Stimulated activated CD8-positive, alpha-beta memory T cell treated with anti-CD3 and anti-CD28 coated beads, Interleukin-4, amount 100 ng/mL, for 4 hours (primary cell): ENCODE data around the gene KCNQ4.

Experiments
- DNase-seq, 2 donors: peaks; one replicate each; pipeline ENCODE4 v3.0.0-alpha.2; 2020; ENCODE audit warnings: low read depth in 2 of 2, low spot score in 1 of 2

The KCNQ4 gene

DNA sequence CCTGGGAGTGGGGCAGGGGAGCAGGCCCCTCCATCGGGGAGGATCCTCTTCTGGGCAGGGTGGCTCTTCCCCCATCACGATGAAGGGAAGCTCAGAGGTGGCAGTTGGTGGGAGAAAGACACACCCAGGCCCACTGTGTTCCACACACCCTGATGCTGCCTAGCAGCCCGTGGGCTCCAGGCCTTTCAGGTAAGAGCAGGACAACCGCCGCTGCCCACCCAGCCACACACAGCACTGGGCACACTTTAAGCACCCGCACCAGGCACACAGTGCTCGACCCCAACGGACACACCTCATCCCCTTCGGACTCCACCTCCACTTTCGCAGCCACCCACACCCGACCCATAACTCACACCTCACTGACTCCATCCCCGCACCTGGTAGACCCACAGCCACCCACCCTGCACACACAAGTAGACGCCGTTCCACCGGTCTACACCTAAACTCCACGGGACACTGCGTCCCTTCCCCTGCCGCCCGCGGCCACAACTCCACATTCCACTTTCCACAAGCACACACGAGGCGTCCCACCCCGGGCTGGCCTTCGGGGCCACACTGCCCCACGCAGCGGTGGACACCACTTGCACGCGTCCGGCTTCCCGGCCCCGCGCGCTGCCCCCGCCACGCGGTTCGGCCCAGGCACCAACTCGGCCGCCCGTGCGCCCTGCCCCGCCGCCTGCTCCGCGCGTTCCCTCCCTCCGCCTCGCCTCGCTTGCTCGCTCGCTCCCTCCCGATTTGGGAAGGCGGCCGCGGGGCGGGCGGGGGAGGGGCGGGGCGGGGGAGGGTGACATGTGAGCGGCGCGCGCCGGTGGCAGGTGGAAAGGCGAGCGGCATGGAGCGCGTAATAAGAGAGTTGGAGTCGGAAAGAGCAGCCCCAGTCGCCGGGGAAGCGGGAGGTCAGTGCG, at the start of gene KCNQ4:
Gene KCNQ4 (plus strand): TSS at position 787 of the 905 bp plus-strand sequence. CDS start 307 bp downstream, outside the sequence.
- DNase-seq = no peak

DNA sequence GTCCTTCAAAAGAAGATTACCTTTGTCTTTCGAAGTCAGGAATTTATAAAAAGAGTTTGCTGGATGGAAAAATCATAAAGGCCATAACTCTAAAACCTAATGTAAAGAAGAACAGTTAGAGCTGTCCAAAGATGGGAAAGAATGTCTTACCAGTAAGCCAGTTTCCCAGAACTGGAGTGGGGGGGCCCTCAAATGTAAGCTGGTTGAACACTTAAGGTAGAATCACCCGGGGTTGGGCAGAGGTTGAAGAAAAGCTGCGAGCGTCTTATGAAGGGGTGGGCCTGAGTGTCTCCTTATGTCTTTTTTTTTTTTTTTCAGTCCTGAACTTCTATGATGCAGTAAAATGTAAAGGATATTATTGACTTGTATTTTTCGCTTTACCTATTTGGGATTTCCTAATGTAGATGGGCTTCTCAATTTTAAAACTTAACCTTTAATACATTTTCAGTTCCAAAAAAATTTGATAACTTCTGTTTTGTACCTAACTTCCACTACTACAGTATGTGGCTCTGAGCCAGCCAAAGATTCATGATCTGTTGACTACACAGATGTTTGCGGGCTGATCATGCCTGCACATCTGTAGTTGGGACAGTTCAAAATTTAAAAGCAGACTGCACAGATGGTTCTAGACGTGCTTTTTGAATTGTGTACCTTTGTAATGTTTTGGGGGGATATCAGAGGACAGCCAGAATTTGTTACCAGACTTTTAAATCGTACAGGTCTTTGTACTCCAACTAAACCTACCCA, 48.5 kb upstream of the KCNQ4 start:
- no peak for DNase-seq

DNA sequence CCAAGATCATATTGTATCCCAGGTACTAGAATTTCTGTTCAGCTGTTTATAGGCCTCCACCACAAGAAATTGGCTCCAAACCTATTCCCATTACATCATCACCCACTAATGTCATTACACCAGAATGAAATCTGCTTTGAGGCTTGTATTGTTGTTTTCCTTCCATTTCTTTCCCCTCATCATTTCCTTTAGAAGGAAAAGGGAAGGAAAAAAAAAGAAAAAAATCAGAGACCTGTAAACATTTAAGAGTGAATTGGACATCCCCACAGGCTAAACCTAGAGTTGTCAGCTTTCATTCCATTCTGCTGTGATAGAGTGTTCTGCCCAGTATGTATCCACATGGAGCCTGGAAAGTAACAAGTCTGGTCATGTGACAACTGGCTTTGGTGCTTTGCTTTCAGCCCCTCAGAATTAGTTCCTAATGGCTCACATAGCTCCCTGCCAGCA, 47.5 kb upstream of the KCNQ4 start:
- no peak for DNase-seq

DNA sequence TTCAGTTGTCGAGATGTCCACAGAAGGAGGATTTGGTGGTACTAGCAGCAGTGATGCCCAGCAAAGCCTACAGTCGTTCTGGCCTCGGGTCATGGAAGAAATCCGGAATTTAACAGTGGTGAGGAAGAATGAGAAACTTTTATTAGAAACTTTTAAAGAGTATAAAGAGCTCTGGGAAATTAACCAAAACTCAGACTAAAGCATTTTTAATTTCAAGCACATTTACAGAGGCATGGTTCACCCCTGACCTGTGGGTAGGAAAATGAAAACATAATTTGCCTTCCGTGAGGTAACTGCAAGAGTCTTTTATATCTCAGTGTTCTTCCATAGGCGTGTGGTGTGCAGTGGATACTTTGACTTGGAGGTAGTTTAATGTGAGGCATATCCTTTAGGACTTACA, 44.8 kb upstream of the KCNQ4 start:
- no peak for DNase-seq

DNA sequence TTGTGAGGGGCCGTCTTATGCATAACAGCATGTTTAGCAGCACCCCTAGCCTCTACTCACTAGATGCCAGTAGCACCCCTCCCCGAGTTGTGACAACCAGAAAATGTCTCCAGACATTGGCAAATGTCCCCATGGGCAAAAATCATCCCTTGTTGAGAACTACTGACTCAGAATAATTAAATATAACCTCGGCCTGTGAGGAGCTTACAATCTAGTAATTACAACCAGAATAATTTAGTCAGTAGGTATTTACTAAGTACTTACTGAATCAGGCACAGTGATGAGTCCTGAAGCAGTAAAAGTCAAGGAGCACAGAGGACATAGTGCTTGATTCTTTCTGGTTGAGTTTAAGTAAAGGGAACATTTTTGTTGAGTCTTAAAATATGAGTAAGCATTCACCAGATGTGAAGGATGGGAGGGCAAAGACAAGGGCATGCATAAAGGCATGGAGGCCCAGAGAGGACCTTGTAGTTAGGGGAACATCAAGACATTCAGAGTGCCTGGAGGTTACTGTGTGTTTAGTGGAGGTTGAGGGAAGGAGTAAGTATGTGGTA, 44.1 kb upstream of the KCNQ4 start:
- DNase-seq = no peak

DNA sequence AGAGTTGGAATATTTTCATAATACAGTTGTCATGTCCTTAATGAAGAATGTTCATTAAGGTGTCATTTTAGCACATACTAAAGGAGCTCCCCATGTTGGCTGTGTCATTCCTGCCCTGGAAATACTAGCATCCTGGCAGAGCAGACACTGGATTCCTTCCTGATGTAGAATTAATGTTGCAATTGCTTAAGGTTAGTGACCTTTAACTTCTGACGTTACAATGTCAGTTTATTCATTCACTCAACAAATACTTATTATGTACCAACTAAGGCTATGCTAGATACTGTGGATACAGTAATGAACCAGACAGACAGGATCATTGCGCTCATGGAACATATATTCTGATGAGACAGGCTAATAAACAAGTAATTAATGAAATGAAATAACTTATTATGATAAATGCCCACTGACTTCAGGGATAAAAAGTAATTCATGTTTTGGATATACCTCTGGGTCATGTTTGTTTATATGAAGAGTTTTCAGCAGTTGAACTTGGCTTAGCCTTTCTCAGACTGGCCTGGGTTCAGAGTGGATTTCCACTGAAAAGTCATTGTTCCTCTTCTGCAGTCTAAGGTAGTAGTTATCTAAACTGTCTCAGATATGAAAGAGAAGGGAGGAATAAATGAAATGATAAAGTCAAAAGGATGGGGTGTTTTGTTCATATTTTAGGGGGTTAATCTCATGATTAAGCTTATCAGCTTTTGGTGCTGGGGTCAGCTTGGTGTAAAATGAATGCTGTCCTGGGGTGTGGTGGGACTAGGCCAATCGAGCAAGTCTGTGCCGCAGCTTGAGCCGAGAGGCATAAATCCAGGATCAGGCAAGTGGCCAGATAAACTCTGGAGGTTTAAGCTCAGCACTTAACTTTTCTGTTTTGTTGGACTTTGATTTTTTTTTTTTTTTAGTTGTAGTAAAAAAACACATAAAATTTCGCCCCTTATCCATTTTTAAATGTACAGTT, 43.3 kb upstream of the KCNQ4 start:
- no peak for DNase-seq

DNA sequence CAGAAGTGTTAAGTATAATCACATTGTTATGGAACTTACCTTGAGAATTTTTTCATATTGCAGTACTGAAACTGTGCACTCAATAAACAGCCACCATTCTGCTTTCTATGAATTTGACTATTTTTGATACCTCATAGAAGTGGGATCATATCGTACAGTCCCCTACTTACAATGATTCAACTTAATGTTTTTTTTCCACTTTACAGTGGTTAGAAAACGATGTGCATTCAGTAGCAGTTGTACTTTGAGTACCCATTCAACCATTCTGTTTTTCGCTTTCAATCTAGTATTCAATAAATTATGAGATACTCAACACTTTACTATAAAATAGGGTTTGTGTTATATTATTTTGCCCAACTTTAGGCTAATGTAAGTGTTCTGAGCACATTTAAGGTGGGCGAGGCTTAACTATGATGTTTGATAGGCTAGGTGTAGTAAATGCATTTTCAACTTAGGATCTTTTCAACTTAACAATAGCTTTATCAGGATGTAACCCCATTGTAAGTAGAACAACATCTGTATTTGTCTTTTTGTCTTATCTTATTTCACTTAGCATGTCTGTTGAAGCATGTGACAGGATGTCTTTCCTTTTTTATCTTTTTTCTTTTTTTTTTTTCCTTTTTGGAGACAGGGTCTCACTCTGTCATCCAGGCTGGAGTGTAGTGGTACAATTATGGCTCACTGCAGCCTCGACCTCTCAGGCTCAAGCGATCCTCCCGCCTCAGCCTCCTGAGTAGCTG, 42.4 kb upstream of the KCNQ4 start:
- DNase-seq = no peak

DNA sequence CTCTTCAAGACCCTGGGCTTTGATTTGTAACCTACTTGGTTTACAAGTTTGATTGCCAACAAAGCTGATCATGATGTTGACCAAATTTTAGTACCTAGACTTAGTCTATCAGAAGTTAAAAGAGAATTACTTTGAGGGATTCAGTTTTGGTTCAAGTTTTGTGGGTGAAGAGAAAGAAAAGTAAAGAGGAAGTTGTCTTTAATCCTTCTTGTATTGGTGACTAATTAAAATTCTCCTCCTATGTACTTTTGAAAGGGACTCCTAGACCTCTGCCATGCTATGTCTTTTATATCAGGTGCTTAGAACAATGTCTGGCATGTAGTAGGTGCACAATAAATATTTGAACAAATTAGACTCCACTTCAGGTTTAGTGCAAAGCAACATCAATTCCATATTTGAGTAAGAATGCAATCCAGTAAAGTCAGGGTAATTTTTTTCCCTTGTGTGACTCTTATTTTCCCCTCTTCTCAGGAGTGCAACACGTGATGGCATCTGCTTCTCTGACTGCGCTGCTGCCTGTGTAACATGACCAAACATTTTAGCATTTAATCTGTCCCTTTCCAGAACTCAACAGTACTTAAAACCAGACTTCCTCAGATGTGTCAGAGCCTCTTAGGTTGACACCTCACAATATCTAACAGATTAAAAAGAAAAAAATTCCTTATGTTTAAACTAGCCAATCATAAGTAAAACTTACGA, 41.1 kb upstream of the KCNQ4 start:
- no peak for DNase-seq

DNA sequence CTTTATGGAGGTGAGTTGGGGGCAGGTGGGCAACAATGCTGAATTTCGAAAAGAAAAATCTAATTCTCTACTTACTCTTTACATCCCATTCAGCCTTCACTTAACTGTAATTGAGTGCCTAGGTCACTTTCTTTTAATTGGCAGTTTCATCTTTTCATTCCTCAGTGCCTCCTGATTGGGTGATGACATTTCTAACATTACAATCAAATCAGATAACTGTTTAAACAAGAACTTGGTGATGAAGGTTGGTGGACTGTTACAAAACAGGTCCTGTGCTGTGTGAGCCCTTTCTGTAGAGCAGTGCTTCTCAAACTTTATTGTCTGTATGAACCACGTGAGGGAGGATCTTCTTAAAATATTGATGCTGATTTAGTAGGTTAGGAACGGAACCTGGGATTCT, 40.1 kb upstream of the KCNQ4 start:
- no peak for DNase-seq

DNA sequence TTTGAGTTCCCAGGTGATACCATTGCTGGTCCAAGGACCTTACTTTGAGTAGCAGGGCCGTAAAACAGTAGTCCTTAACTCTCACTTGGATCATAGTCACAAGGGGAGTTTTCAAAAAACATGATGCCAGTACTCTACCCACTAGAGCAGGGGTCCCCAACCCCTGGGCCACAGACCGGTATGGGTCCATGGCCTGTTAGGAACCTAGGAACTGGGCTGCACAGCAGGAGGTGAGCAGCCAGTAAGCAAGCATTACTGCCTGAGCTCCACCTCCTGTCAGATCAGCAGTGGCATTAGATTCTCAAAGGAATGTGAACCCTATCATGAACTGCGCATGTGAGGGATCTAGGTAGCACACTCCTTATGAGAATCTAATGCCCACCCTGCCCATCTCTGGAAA, 39.7 kb upstream of the KCNQ4 start:
- no peak for DNase-seq

DNA sequence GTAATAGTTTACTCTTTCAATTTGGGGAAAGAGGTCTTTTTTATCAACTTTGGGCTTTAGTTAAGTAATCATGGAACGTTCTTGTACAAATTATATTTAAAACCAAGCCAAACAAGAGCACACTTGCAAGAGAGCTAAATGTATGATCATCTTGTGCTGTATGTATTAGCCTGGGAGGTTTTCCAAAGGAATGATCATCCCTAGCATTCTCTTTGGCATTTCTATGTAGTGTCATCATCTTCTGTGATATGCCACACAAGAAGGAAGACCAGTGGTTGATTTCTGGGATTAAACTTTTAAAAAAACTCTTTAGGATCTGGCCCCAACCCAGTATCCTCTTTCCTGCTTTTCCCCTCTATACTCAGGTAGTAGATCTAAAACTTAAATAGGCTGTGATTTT, 38.4 kb upstream of the KCNQ4 start:
- no peak for DNase-seq

DNA sequence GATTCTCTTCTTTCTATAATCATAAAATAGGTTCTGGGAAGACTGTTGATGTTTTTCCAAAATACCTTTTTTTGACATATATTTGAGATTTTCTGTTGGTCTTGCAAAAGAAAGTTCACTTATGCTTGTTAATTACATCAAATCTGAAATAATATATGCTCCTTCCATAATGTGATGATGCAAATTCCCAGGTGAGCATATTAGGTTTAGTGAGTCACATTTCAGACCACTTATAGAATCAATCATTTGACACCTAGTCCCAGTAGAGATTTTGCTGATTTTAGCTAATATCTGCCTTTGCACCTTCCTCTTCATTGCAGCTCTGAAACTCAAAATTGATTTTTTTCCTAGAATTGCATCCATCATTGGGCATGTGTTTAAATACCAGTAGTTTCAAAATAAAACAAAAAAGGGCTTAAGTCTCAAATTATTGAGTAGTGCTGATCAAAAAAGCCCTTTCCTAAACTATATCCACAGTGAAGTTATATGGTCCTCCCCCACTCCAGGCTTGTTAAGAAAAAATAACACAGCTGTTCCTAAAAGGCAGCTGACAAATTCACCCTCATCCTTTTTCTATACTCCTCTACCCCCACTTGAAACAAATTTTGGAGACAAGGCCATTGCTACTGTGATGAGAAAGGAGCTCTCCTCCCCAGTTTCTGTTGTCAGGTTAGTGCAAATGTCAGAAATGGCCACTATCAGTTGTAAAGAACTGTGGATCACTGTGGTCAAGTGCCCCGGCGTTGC, 37.1 kb upstream of the KCNQ4 start:
- no peak for DNase-seq

DNA sequence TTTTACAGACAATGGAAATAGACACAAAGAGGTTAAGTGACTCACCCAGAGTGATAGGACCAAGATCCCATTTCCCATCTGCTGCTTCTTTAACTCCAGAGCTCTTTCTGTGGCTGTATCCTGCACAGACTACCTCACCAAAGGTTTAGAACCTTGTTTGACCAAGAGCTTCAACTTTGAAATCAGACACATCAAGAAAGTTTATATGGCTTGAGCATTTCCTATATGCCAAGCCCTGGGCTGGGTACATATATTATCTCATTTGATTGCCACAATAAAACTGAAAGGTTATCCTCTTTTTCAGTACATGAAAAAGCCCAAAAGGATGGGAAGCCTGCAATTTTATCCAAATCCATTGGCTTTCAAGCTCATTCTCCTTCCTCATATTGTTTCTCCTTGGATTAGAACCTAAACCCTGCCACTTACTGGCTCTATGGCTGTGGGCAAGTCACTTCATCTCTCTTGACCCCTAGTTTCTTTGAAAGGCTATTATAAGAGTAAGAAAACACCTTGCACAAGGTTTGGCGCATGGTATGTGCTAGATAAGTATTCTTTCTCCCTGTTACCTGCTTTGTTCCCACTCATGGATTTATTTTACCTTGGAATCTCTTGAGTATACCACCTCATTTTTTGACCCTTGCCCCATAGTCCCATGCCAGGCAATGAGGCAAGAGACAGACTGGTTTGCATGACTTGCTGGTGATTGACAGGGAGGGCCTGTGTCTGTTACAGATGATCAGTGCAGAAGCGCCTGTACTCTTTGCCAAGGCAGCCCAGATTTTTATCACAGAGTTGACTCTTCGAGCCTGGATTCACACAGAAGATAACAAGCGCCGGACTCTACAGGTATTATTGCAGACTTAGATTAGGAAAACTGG, 34.5 kb upstream of the KCNQ4 start:
- DNase-seq = no peak

DNA sequence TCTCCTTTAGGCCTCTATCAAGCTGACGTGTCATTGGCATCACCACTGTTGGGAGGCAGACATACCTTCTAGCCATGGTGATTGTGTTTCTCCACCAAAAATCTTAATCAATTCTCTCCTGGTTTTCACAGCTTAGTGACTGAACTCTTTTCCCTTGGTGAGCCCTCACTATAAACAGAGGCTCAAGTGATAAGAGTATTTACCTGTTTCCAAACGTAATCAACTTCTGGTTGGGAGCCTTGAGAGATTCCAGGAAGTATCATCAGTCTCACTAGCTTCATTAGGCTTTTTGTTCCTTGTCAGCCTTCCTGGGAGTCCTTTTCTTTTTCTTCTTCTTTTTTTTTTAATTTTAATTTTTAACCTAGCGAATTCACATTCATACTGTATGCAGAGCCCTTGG, 33.8 kb upstream of the KCNQ4 start:
- DNase-seq = no peak

DNA sequence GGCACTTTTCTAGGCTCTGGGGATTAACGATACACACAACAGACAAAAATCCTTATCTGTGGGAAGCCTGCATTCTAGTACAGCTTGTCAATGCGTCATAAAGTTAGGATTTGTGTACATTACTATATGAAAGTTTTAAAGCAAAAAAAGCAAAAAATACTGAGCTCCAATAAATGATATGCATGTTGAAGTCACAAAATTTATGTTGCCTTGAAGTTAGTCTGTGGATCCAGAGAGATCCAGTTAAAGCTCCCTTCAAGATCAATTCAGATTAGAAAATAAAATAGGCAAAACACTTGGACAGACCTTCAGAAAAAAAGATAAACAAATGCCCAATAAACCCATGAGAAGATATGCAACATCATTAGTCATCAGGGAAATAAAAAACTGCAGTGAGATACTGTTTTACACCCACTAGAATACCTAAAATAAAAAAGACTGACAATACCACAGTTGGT, 33.1 kb upstream of the KCNQ4 start:
- DNase-seq = no peak

DNA sequence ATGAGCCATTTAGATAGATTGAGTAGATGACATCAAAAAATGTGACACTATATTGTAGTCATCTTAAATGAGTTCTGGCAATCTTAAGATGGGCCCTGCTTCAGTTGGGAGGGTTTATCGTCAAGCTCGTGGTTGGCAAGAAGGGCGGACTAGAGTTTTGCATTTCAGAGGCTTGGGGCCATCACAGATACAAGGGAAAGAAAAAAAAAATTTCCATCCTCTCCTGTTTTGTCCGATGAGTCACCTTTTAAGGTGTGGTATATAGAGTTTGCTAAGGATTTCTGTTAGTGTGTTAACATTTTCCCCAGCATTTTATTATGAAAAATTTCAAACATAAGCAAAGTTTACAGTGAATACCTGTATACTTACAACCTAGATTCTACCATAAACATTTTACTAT, 31.8 kb upstream of the KCNQ4 start:
- no peak for DNase-seq

DNA sequence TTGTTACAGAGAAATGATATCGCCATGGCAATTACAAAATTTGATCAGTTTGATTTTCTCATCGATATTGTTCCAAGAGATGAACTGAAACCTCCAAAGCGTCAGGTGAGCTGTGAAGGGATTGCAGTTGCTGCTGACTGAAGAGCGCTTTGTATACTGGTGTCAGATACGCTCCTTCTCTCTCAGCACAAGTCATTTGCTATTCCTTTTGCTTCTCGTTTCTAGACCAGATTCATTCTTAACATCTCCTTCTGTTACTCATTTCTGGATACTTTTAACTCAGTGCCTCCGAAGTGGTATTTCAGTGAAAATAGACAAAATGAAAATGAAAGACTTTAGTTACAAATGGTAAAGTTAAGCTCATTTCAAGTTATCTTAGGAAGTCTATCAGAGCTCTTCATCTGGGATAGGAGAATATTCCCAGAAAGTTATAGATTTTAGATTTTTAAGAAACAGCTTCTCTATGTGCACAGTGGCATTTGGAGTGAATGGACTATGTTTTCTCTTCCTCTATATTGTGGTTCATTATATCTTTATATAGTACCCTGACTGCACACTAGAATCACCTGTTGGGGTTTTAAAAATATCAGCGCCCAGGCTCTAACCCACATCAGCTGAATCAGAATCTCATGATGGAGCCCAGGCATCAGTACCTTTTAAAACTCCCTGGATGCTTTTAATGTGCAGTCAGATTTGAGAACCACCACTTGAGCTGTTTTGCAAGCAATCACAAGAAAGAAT, 30.3 kb upstream of the KCNQ4 start:
- no peak for DNase-seq
